Neural cell (in vitro differentiated cells): ENCODE data around the gene TRIM9. TPM values are rescaled to one million over a fixed set of nuclear protein-coding genes. Genes with fewer than 3 reads are reported as not detected.

Experiments
- H2AFZ ChIP-seq: fragments of 200-600, 300-800 bp; sonication (generic), shearing (Covaris generic); 2 replicates; pipeline ENCODE4 v1.6.0; 2014; ENCODE audit warnings: low read depth, mild to moderate bottlenecking, antibody characterized with exemption, low read length, moderate library complexity
- H3F3A ChIP-seq: fragments of 200-600 bp; shearing (Covaris generic); 2 replicates; pipeline ENCODE4 v1.6.1; 2016; ENCODE audit warnings: mild to moderate bottlenecking, moderate library complexity, mixed read lengths, antibody characterized with exemption, low read length; ENCODE audit not compliant: insufficient read depth, poor library complexity, severe bottlenecking
- H3K27ac ChIP-seq: fragments of 200-600, 300-800 bp; sonication (generic), shearing (Covaris generic); 2 replicates; pipeline ENCODE4 v1.5.1; 2014; ENCODE audit warnings: mild to moderate bottlenecking, low read length, moderate library complexity
- H3K27me3 ChIP-seq: fragments of 300-800, 200-600 bp; sonication (generic), shearing (Covaris generic); 2 replicates; pipeline ENCODE4 v1.6.0; 2014; ENCODE audit warnings: mild to moderate bottlenecking, low read depth, low read length, moderate library complexity; ENCODE audit not compliant: insufficient read depth
- H3K36me3 ChIP-seq: fragments of 300-800, 200-600 bp; sonication (generic), shearing (Covaris generic); 2 replicates; pipeline ENCODE4 v1.5.1; 2014; ENCODE audit warnings: mild to moderate bottlenecking, antibody characterized with exemption, low read length, moderate library complexity; ENCODE audit not compliant: insufficient read depth
- H3K4me2 ChIP-seq: fragments of 300-800, 200-600 bp; sonication (generic), shearing (Covaris generic); 2 replicates; pipeline ENCODE4 v1.6.0; 2014; ENCODE audit warnings: mild to moderate bottlenecking, low read length
- H3K4me3 ChIP-seq: fragments of 300-800, 200-600 bp; sonication (generic), shearing (Covaris generic); 2 replicates; pipeline ENCODE4 v1.5.1; 2014; ENCODE audit warnings: mild to moderate bottlenecking, low read length, moderate library complexity
- H3K79me2 ChIP-seq: fragments of 200-600 bp; shearing (Covaris generic); replicated peaks from 2 replicates; pipeline ENCODE4 v1.6.0; 2014; ENCODE audit warnings: mild to moderate bottlenecking, low read length, moderate library complexity; ENCODE audit not compliant: insufficient read depth
- H3K9ac ChIP-seq: fragments of 300-800, 200-600 bp; sonication (generic), shearing (Covaris generic); 2 replicates; pipeline ENCODE4 v1.6.1; 2016; ENCODE audit warnings: mild to moderate bottlenecking, low read length, mixed read lengths
- H3K9me2 ChIP-seq: fragments of 200-600 bp; shearing (Covaris generic); 2 replicates; pipeline ENCODE4 v1.6.1; 2016; ENCODE audit warnings: mild to moderate bottlenecking, low read length, mixed read lengths; ENCODE audit not compliant: insufficient read depth
- H3K9me3 ChIP-seq: fragments of 200-600, 300-800 bp; sonication (generic), shearing (Covaris generic); 2 replicates; pipeline ENCODE4 v1.6.1; 2016; ENCODE audit warnings: mild to moderate bottlenecking, mixed run types, low read length, moderate library complexity, mixed read lengths
- H4K20me1 ChIP-seq: fragments of 200-600 bp; shearing (Covaris generic); 2 replicates; pipeline ENCODE4 v1.6.1; 2016; ENCODE audit warnings: mild to moderate bottlenecking, mixed run types; ENCODE audit not compliant: insufficient read depth
- EP300 ChIP-seq: fragments of 450-650 bp; conservative IDR thresholded peaks from 2 replicates; pipeline ENCODE4 v1.6.1; 2014; ENCODE audit warnings: antibody characterized with exemption, mild to moderate bottlenecking, moderate library complexity; ENCODE audit not compliant: poor library complexity, severe bottlenecking
- EZH2 ChIP-seq: fragments of 200-600, 300-800 bp; shearing (Covaris generic), sonication (generic); IDR thresholded peaks from 2 replicates; pipeline ENCODE4 v1.6.1; 2014; ENCODE audit warnings: antibody characterized with exemption, low read length, borderline replicate concordance, mild to moderate bottlenecking; ENCODE audit not compliant: insufficient read depth, poor library complexity, severe bottlenecking
- MXI1 ChIP-seq: fragments of 450-650 bp; conservative IDR thresholded peaks from 2 replicates; pipeline ENCODE4 v1.6.1; 2014; ENCODE audit warnings: antibody characterized with exemption, mild to moderate bottlenecking; ENCODE audit not compliant: poor library complexity, severe bottlenecking
- POLR2AphosphoS5 ChIP-seq: IDR thresholded peaks from 2 replicates; pipeline ENCODE4 v1.6.1; 2012
- RAD21 ChIP-seq: fragments of 450-650 bp; conservative IDR thresholded peaks from 2 replicates; pipeline ENCODE4 v1.6.1; 2014; ENCODE audit warnings: antibody characterized with exemption, mild to moderate bottlenecking, moderate library complexity
- SMC3 ChIP-seq: fragments of 450-650 bp; conservative IDR thresholded peaks from 2 replicates; pipeline ENCODE4 v1.6.1; 2014; ENCODE audit warnings: antibody characterized with exemption, mild to moderate bottlenecking, moderate library complexity; ENCODE audit not compliant: poor library complexity
- TAF1 ChIP-seq: IDR thresholded peaks from 2 replicates; pipeline ENCODE4 v1.6.1; 2012; ENCODE audit warnings: low read depth
- polyA plus RNA-seq: library from polyadenylated mRNA; depleted of rRNA; stranded (reverse); fragments of >200 nt; gene quantifications from 2 replicates; pipeline ENCODE4 v1.2.3, GENCODE V29; 2014
- TF ChIP-seq, protein P1 (sequence below): fragments of 450-650 bp; IDR thresholded peaks from 2 replicates; pipeline ENCODE4 v1.5.1; 2014; ENCODE audit warnings: antibody characterized with exemption, mild to moderate bottlenecking, moderate library complexity; ENCODE audit not compliant: poor library complexity, severe bottlenecking
- TF ChIP-seq, protein P2 (sequence below): IDR thresholded peaks from 2 replicates; pipeline ENCODE4 v1.6.1; 2012; ENCODE audit warnings: borderline replicate concordance

Gene TRIM9
- polyA plus RNA-seq, 1 donor from 2014 or later, result 15.9 TPM

DNA sequence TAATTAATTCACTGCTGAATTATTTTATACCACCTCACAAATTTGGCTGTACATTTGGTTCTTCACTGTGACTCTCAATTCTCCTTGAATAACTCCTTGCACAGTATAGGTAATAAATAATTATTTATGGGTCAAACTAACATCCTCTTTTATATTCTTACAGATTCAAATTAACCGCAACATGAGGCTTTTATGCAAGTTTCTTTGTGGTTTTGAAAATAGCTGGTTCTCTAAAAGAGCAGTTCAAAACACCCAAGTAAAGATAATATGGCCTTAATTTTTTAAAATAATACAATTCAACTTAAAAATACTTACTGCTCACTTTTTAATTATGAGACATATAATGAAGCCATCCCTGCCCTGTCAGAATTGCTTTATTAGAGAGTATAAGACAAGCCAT, 12.9 kb upstream of the TRIM9 start:
- no peaks in the 10 kb centered on the region for H3K9me2 ChIP-seq
- TF ChIP-seq TAF1 (no peak), RAD21 (no peak), EP300 (no peak), SMC3 (no peak)
- TF ChIP-seq, protein P1, sequence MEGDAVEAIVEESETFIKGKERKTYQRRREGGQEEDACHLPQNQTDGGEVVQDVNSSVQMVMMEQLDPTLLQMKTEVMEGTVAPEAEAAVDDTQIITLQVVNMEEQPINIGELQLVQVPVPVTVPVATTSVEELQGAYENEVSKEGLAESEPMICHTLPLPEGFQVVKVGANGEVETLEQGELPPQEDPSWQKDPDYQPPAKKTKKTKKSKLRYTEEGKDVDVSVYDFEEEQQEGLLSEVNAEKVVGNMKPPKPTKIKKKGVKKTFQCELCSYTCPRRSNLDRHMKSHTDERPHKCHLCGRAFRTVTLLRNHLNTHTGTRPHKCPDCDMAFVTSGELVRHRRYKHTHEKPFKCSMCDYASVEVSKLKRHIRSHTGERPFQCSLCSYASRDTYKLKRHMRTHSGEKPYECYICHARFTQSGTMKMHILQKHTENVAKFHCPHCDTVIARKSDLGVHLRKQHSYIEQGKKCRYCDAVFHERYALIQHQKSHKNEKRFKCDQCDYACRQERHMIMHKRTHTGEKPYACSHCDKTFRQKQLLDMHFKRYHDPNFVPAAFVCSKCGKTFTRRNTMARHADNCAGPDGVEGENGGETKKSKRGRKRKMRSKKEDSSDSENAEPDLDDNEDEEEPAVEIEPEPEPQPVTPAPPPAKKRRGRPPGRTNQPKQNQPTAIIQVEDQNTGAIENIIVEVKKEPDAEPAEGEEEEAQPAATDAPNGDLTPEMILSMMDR, result no peak
- H3K4me2 ChIP-seq, result no peak overlapping the region
- no peaks in the 10 kb centered on the region for H3K9me3 ChIP-seq
- no peaks in the 10 kb centered on the region for H3K79me2 ChIP-seq
- no peaks in the 10 kb centered on the region for H3K36me3 ChIP-seq
- H3K27me3 ChIP-seq, result no peaks in the 10 kb centered on the region
- no peak overlapping the region for H3K27ac ChIP-seq
- H3F3A ChIP-seq, result no peaks in the 10 kb centered on the region
- no peaks in the 10 kb centered on the region for H4K20me1 ChIP-seq
- no peak overlapping the region for H2AFZ ChIP-seq
- H3K9ac ChIP-seq, result no peak overlapping the region
- H3K4me3 ChIP-seq, result no peak overlapping the region

DNA sequence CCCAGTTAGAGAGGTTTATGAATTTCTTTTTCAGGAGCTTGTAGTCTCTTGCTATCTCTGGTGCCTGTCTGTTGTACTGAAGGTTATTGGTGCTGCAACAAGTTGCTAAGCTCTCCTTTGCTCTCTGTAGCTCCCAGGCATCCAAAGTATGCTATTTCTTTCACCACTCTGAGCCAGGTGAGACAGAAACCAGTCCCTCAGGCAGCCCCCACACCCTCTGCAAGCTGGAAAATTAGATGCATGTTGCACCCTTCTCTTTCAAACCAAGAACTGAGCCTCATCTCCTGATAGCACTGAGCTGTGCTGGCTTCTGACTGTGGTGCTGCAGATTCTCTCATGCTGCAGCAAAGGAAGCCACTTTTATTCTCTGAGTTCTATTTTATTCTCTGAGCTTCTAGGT, 9.6 kb upstream of the TRIM9 start:
- H3K9me2 ChIP-seq, result no peaks in the 10 kb centered on the region
- no peak overlapping the region for H3K9ac ChIP-seq
- H3K27ac ChIP-seq, result no peak overlapping the region
- no peak overlapping the region for H3K4me2 ChIP-seq
- H3K4me3 ChIP-seq, result no peak overlapping the region
- H3F3A ChIP-seq, result no peaks in the 10 kb centered on the region
- H3K79me2 ChIP-seq, result no peaks in the 10 kb centered on the region
- H4K20me1 ChIP-seq, result no peaks in the 10 kb centered on the region
- TF ChIP-seq SMC3 (no peak), TAF1 (no peak), MXI1 (no peak), EZH2 (no peak), EP300 (no peak), POLR2AphosphoS5 (no peak), RAD21 (no peak)
- TF ChIP-seq, protein P2, sequence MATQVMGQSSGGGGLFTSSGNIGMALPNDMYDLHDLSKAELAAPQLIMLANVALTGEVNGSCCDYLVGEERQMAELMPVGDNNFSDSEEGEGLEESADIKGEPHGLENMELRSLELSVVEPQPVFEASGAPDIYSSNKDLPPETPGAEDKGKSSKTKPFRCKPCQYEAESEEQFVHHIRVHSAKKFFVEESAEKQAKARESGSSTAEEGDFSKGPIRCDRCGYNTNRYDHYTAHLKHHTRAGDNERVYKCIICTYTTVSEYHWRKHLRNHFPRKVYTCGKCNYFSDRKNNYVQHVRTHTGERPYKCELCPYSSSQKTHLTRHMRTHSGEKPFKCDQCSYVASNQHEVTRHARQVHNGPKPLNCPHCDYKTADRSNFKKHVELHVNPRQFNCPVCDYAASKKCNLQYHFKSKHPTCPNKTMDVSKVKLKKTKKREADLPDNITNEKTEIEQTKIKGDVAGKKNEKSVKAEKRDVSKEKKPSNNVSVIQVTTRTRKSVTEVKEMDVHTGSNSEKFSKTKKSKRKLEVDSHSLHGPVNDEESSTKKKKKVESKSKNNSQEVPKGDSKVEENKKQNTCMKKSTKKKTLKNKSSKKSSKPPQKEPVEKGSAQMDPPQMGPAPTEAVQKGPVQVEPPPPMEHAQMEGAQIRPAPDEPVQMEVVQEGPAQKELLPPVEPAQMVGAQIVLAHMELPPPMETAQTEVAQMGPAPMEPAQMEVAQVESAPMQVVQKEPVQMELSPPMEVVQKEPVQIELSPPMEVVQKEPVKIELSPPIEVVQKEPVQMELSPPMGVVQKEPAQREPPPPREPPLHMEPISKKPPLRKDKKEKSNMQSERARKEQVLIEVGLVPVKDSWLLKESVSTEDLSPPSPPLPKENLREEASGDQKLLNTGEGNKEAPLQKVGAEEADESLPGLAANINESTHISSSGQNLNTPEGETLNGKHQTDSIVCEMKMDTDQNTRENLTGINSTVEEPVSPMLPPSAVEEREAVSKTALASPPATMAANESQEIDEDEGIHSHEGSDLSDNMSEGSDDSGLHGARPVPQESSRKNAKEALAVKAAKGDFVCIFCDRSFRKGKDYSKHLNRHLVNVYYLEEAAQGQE, result no peak
- TF ChIP-seq, protein P1, result no peak
- no peak overlapping the region for H2AFZ ChIP-seq
- H3K27me3 ChIP-seq, result no peaks in the 10 kb centered on the region
- no peaks in the 10 kb centered on the region for H3K36me3 ChIP-seq
- no peaks in the 10 kb centered on the region for H3K9me3 ChIP-seq
